ENCODE results near the gene DCLK2.

The DCLK2 gene

GRCh38 chr4:150280081-150280895, 202.0 kb downstream of the DCLK2 start:
- no peak for DNase-seq

DNA sequence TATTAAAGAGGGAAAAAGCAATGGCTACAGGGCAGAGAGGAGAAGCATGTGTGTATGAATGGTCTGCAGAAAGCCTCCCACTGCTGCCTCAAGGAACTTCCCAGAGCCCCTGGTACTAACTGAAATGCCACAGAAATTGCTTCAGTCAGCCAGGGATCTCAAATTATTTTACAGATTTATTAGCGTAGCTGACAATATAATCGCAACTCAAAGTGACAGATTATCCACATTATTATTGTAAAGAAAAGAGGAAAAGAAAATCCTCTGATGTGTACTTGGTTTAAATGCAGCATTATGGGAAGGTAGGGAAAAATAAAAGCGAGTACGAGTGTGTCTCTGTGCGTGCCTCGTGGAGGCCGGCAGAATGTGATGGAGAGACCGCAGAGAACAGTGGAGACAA, 202.7 kb downstream of the DCLK2 start:
- DNase-seq = no peak

DNA sequence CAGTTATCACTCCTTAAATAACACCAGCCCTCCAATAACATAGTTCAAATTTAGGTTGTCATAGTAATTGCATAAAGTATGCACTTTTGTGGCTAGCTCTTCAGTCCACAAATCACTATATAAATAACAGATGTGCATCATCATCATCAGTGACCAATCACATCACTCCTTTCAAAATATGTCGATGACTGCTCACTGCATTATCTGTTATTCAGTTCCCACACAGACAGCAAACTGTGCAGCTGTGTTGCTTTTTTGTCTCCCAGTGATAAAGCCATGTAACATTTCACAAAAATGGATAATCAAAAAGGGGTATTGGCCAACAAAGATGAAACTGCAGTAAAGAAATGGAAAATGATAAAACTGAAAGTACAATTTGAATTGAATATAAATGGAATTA, 205.4 kb downstream of the DCLK2 start:
- no peak for DNase-seq

- DNase-seq = no peak
Measured at GRCh38 chr4:150286656-150287055, 208.4 kb downstream of the DCLK2 start.

DNA sequence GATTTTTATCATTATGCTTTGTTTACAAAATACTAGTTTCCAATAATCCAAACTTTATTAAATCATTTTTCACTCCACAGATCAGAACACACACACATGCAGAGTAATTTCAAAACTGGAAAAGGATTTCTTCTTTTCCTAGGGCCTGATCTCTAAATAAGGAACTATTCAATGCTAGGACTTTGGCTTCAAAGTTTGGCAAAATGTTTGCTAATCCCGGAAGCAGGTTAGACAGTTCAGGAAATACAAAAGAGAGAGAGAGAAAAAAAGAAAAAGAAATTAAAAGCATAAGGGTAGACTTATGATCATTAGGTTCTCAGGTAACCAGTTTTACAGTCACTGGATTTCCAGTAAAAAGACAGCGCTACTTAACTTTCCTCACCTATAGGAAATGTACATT, 211.0 kb downstream of the DCLK2 start:
- no peak for DNase-seq

DNA sequence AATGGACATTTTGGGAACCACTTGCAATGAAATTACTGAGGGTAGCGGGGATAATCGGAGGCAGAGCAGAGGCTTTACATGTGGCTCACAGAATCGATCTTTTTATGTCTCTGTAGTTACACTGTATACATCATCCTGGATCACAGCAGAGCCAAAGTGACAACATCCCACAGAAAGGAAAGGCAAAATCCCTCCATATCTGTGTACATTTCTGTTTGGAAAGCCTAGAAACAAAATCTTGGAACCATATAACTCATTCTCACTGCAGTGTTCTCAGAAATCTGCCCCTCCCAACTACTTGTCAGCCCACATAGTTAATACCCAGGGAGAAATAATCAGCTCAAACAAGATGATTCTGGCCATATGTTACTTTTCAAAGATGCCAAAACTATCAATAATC, 211.6 kb downstream of the DCLK2 start:
- no peak for DNase-seq

GRCh38 chr4:150297861-150298474, 219.7 kb downstream of the DCLK2 start:
- peak; percentile 46 for DNase-seq

- DNase-seq = no peak
Measured at GRCh38 chr4:150299816-150300215, 221.6 kb downstream of the DCLK2 start.

DNA sequence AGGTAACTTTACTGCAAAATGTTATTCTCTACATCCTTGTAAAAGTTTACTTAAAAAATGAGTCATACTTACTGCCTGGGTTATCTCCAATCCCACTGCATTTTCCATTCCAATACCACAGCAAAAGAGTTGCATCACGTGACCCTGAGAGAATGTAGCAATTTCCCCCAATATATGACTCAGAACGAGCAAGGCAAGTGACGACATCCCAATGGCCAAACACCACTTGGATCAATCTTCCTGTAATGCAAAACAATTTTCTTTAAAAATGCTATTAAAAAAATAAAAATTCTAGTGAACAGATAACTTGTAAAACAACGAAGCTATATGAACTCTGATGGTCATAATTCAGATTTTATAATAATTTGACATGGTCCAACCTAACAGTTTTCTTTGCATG, 224.3 kb downstream of the DCLK2 start:
- peak; percentile 70 for DNase-seq

DNA sequence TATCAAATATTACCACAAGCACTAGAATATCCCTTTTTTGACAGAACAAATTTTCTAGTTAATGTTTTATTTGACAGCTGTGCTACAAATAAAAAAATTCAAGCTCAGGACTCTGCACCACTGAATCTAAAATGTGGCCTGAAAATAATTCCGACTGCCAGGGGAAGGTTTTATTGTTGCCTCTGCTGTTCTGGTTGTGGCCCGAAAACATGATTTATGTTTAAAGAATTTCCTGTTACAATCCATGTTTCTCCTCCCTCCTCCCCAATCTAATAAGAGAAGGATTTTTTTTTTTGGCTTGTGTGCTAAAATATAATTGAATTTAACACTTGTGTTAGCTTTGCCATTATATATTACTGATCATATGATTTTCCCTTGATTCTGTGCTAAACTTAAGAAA, 227.8 kb downstream of the DCLK2 start:
- no peak for DNase-seq

GRCh38 chr4:150306719-150307118, 228.5 kb downstream of the DCLK2 start:
- DNase-seq = no peak
